HG03432 (cell line): ENCODE data around the gene NAP1L3.

ENCODE experiments used
- ATAC-seq: cut with Tn5 transposase; IDR thresholded peaks from one replicate; pipeline ENCODE4 v1.9.1; 2021; ENCODE audit warnings: mild to moderate bottlenecking, moderate library complexity; ENCODE audit not compliant: unreplicated experiment

The NAP1L3 gene, protein sequence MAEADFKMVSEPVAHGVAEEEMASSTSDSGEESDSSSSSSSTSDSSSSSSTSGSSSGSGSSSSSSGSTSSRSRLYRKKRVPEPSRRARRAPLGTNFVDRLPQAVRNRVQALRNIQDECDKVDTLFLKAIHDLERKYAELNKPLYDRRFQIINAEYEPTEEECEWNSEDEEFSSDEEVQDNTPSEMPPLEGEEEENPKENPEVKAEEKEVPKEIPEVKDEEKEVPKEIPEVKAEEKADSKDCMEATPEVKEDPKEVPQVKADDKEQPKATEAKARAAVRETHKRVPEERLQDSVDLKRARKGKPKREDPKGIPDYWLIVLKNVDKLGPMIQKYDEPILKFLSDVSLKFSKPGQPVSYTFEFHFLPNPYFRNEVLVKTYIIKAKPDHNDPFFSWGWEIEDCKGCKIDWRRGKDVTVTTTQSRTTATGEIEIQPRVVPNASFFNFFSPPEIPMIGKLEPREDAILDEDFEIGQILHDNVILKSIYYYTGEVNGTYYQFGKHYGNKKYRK

DNA sequence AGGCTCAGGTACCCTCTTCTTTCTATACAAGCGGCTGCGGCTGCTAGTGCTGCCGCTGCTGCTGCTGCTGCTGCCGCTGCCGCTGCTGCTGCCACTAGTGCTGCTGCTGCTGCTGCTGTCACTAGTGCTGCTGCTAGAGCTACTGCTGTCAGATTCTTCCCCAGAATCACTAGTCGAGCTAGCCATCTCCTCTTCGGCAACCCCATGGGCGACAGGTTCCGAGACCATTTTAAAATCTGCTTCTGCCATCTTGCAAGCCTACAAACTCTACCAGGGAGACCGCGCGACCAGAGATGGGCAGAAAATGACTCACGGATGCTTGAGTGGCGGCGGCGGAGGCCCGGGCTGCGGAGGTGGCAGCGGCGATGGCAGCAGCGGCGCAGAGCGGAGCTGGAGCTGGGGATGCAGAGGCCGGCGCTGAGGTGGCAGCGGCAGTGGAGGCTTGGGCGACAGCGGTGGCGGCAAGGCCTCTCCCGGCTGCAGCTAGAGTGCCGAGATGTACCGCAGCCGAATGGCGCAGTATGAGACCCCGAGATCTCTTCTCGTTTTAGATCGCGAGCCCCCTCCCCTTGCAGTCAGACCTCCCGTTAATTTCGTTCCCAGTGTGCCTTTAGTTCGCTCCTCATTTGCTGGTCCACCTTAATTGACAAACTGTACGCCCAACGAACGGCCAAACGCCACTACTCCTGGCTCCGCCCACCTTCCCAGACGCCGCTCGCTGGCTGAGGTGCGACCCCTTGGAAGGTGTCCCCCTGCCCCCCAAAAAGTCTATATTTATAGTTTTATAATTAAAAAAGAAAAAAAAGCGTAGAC lies at the start of gene NAP1L3:
Gene NAP1L3 (minus strand): TSS at position 523 of the 813 bp plus-strand sequence. CDS start 274 bp downstream, at position 249.
- ATAC-seq = peak; percentile 81

- no peak for ATAC-seq
Measured at GRCh38 chrX:93711076-93711475, 37.7 kb upstream of the NAP1L3 start.

- ATAC-seq = no peak
Measured at GRCh38 chrX:93703701-93704100, 30.3 kb upstream of the NAP1L3 start.

DNA sequence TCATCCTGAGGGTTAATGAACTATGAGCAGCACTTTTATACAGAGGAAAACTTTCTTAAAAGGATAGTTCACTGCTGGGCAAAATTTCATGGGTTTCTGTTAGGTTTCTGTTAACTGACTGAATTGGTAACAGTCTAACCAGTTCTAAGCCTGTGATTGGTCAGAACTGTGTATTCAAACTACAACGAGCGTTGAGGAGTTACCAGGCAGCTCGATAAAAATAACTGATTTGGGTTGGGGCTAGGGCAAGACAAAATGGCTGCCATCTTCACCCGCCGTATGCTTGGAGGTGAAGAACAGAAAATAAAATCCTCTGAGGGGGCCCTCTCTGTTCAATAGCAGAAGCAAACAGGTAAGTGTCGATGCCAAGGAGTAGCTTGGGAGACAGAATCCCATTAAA lies 22.6 kb upstream of the NAP1L3 start:
- ATAC-seq = no peak

GRCh38 chrX:93673869-93674271 lies 492 bp upstream of the NAP1L3 start, which contains the start of gene FAM133A:
Gene FAM133A (plus strand): TSS chrX:93674206. CDS start chrX:93709420, 35,214 bp downstream.
- ATAC-seq = peak; percentile 24

DNA sequence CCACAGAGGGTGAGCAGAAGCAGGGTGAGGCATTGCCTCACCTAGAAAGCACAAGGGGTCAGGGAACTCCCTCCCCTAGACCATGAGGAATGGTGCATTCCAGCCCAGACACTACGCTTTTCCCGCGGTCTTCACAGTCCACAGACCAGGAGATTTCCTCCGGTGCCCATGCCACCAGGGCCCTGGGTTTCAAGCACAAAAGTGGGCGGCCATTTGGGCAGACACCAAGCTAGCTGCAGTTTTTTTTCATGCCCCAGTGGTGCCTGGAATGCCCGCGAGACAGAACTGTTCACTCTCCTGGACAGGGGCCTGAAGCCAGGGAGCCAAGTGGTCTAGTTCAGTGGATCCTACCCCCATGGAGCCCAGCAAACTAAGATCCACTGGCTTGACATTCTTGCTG lies 12.8 kb downstream of the NAP1L3 start:
- no peak for ATAC-seq

- no peak for ATAC-seq
Measured at GRCh38 chrX:93649381-93649780, 24.0 kb downstream of the NAP1L3 start.

GRCh38 chrX:93637591-93637990 lies 35.8 kb downstream of the NAP1L3 start:
- ATAC-seq = no peak
